OCI-LY1 (cell line): Measurements from ENCODE around the gene ZNHIT1.

Experiments used
- H2AFZ ChIP-seq: fragments of 200-600 bp; sonication (generic), shearing (Covaris generic); 2 replicates; pipeline ENCODE4 v1.6.0; 2014; ENCODE audit warnings: antibody characterized with exemption, mild to moderate bottlenecking, low read length
- H3F3A ChIP-seq: fragments of 200-600 bp; sonication (generic), shearing (Covaris generic); 2 replicates; pipeline ENCODE4 v1.6.0; 2014; ENCODE audit warnings: mild to moderate bottlenecking, antibody characterized with exemption, low read length, moderate library complexity; ENCODE audit not compliant: insufficient read depth
- H3K27ac ChIP-seq: fragments of 200-600 bp; sonication (generic); 2 replicates; pipeline ENCODE4 v1.5.1; 2014; ENCODE audit warnings: low read length, mixed run types, mild to moderate bottlenecking, low read depth; ENCODE audit not compliant: poor library complexity, severe bottlenecking
- H3K27me3 ChIP-seq: fragments of 200-600 bp; sonication (generic); 2 replicates; pipeline ENCODE4 v1.6.0; 2014; ENCODE audit warnings: antibody characterized with exemption, mild to moderate bottlenecking, low read length, moderate library complexity; ENCODE audit not compliant: insufficient read depth
- H3K36me3 ChIP-seq: fragments of 200-600 bp; sonication (generic); 2 replicates; pipeline ENCODE4 v1.6.1; 2014; ENCODE audit warnings: mild to moderate bottlenecking, antibody characterized with exemption, low read length, moderate library complexity, mixed read lengths; ENCODE audit not compliant: insufficient read depth
- H3K4me1 ChIP-seq: fragments of 200-600 bp; sonication (generic); 2 replicates; pipeline ENCODE4 v1.5.1; 2014; ENCODE audit warnings: mild to moderate bottlenecking, low read length, moderate library complexity; ENCODE audit not compliant: insufficient read depth, severe bottlenecking
- H3K4me2 ChIP-seq: fragments of 200-600 bp; sonication (generic), shearing (Covaris generic); 2 replicates; pipeline ENCODE4 v1.6.1; 2014; ENCODE audit warnings: low read length
- H3K4me3 ChIP-seq: fragments of 200-600 bp; sonication (generic); 2 replicates; pipeline ENCODE4 v1.5.1; 2014; ENCODE audit warnings: low read length, low read depth, mild to moderate bottlenecking, mixed read lengths; ENCODE audit not compliant: poor library complexity, severe bottlenecking
- H3K79me2 ChIP-seq: fragments of 200-600 bp; shearing (Covaris generic); 2 replicates; pipeline ENCODE4 v1.6.1; 2016; ENCODE audit warnings: mixed run types, low read length, mixed read lengths; ENCODE audit not compliant: insufficient read depth
- H3K9ac ChIP-seq: fragments of 200-600 bp; sonication (generic), shearing (Covaris generic); 2 replicates; pipeline ENCODE4 v1.6.1; 2014; ENCODE audit warnings: mild to moderate bottlenecking, low read length, mixed read lengths
- H3K9me2 ChIP-seq: fragments of 200-600 bp; sonication (generic), shearing (Covaris generic); 2 replicates; pipeline ENCODE4 v1.6.1; 2014; ENCODE audit warnings: low read depth, mild to moderate bottlenecking, low read length, mixed read lengths
- H3K9me3 ChIP-seq: fragments of 200-600 bp; shearing (Covaris generic); 2 replicates; pipeline ENCODE4 v1.6.1; 2014; ENCODE audit warnings: low read length, mixed read lengths
- H4K20me1 ChIP-seq: fragments of 200-600 bp; sonication (generic), shearing (Covaris generic); 2 replicates; pipeline ENCODE4 v1.6.0; 2016; ENCODE audit warnings: mild to moderate bottlenecking, low read length; ENCODE audit not compliant: insufficient read depth
- CTCF ChIP-seq: fragments of 200-600 bp; sonication (generic), shearing (Covaris generic); IDR thresholded peaks from 2 replicates; pipeline ENCODE4 v1.5.1; 2017; ENCODE audit warnings: mild to moderate bottlenecking, antibody characterized with exemption, low read length, moderate library complexity, mixed read lengths
- EZH2 ChIP-seq: fragments of 200-600 bp; sonication (generic), shearing (Covaris generic); IDR thresholded peaks from 2 replicates; pipeline ENCODE4 v1.8.0; 2017; ENCODE audit warnings: borderline replicate concordance, mixed run types, mild to moderate bottlenecking, antibody characterized with exemption, low read length, moderate library complexity, mixed read lengths

Gene ZNHIT1

DNA sequence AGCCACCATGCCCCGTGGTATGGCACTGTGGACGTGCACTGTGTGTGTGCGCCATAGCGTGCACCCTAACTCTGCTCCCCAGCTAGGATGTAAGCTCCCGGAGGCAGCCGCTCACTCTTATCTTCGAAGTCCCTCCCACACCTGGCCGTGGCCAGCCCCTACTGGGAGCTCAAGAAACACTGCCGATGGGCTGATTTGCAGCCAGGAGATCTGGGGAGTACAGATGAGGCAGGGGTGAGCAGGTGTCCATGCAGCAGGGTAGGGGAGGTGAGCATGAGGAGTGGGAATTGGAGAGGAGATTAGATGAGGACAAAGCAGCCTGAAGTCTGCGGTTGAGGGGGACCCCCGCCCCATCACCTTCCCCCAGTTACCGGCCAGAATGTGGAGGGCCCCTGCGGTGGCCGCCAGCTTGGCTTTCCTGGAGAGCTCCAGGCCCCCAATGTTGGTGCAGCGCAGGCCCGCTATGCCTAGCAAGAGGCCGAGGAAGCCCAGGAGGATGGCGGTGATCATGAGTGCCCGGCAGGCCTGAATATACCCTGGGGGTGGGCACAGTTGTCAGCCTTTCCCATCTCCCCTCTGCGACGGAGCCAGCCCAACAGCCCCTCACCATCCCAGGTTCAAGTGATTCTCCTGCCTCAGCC is 16.1 kb downstream of the ZNHIT1 start:
- peaks cover 27% of the 10 kb centered on the region for H3K36me3 ChIP-seq
- no peaks in the 10 kb centered on the region for H3F3A ChIP-seq
- H3K9me3 ChIP-seq = no peaks in the 10 kb centered on the region
- no peaks in the 10 kb centered on the region for H3K79me2 ChIP-seq
- no peaks in the 10 kb centered on the region for H3K4me1 ChIP-seq
- no peak overlapping the region for H2AFZ ChIP-seq
- H3K9me2 ChIP-seq = no peaks in the 10 kb centered on the region
- H4K20me1 ChIP-seq = no peaks in the 10 kb centered on the region
- TF ChIP-seq CTCF (no peak), EZH2 (no peak)
- no peak overlapping the region for H3K4me3 ChIP-seq
- H3K27me3 ChIP-seq = no peaks in the 10 kb centered on the region
- no peak overlapping the region for H3K9ac ChIP-seq
- no peak overlapping the region for H3K27ac ChIP-seq
- H3K4me2 ChIP-seq = no peak overlapping the region

DNA sequence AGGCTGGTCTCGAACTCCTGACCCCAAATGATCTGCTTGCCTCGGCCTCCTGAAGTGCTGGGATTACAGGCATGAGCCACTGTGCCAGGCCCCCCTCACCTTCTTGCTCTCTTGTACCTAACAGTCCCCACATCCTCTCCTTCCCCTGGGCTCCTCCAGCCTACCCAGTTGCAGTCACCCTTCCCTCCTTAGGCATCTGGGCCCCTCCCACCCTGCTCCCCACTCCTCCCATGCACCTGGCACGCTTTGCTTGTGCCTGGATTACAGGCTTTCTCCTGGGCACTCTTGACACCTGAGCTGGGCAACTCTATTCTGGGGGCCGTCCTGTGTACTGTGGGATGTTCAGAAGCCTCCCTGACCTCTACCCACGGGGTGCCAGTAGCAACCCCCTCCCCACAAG is 16.7 kb downstream of the ZNHIT1 start:
- peaks cover 33% of the 10 kb centered on the region for H3K36me3 ChIP-seq
- H3K27ac ChIP-seq = no peak overlapping the region
- no peaks in the 10 kb centered on the region for H4K20me1 ChIP-seq

DNA sequence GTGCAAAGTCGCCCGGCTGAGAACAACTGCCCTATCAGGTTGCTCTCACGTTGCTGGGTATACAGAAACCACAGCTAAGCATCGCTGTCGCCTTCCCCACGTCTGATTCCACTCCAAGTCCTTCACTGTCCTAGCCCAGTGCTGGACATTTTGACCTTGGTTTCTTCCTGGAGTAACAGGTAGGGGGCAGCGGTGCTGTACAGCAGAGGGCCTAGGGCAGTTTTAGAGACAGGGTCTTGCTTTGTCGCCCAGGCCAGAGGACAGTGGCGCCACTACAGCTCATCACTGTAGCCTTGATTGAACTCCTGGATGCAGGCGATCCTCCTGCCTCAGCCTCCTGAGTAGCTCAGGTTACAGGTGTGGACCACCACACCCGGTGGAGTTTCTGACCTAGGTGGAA is 17.1 kb downstream of the ZNHIT1 start:
- no peaks in the 10 kb centered on the region for H3F3A ChIP-seq
- H3K27me3 ChIP-seq = no peaks in the 10 kb centered on the region
- no peak for TF ChIP-seq EZH2
- peak; percentile 43; the same call in 1 of the 2 replicates for TF ChIP-seq CTCF
- no peaks in the 10 kb centered on the region for H4K20me1 ChIP-seq
- no peaks in the 10 kb centered on the region for H3K9me3 ChIP-seq
- no peaks in the 10 kb centered on the region for H3K79me2 ChIP-seq
- H3K9ac ChIP-seq = no peak overlapping the region
- peaks cover 37% of the 10 kb centered on the region for H3K36me3 ChIP-seq
- H2AFZ ChIP-seq = no peak overlapping the region
- H3K9me2 ChIP-seq = no peaks in the 10 kb centered on the region
- no peak overlapping the region for H3K27ac ChIP-seq
- no peak overlapping the region for H3K4me2 ChIP-seq
- no peaks in the 10 kb centered on the region for H3K4me1 ChIP-seq
- H3K4me3 ChIP-seq = no peak overlapping the region

More for the DNA sequence above, 16.7 kb downstream of the ZNHIT1 start:
- H3K4me1 ChIP-seq = no peaks in the 10 kb centered on the region
- H3K4me2 ChIP-seq = no peak overlapping the region
- H3K79me2 ChIP-seq = no peaks in the 10 kb centered on the region
- H3K27me3 ChIP-seq = no peaks in the 10 kb centered on the region
- H3K4me3 ChIP-seq = no peak overlapping the region
- H3F3A ChIP-seq = no peaks in the 10 kb centered on the region
- H3K9me3 ChIP-seq = no peaks in the 10 kb centered on the region
- H3K9me2 ChIP-seq = no peaks in the 10 kb centered on the region
- H2AFZ ChIP-seq = no peak overlapping the region
- H3K9ac ChIP-seq = no peak overlapping the region
- no peak for TF ChIP-seq EZH2
- TF ChIP-seq CTCF = no peak
